ENCODE results near the gene IL2RA.
"Not testable (repeated sequence)": the region's sequence is repeated elsewhere in the genome, so short reads cannot be mapped to it uniquely, and the experiment has no call there.

DNA sequence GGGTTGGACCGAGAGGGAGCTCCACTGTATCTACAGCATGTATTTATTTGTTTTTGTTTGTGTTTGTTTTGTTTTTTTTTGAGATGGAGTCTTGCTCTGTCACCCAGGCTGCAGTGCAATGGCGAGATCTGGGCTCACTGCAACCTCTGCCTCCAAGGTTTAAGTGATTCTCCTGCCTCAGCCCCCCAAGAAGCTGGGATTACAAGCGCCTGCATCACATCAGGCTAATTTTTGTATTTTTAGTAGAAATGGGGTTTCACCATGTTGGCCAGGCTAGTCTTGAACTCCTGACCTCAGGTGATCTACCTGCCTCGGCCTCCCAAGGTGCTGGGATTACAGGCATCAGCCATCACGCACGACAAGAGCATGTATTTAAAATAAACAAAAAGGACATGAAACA, 18.8 kb downstream of the IL2RA start:
- TF ChIP-seq, protein P1, sequence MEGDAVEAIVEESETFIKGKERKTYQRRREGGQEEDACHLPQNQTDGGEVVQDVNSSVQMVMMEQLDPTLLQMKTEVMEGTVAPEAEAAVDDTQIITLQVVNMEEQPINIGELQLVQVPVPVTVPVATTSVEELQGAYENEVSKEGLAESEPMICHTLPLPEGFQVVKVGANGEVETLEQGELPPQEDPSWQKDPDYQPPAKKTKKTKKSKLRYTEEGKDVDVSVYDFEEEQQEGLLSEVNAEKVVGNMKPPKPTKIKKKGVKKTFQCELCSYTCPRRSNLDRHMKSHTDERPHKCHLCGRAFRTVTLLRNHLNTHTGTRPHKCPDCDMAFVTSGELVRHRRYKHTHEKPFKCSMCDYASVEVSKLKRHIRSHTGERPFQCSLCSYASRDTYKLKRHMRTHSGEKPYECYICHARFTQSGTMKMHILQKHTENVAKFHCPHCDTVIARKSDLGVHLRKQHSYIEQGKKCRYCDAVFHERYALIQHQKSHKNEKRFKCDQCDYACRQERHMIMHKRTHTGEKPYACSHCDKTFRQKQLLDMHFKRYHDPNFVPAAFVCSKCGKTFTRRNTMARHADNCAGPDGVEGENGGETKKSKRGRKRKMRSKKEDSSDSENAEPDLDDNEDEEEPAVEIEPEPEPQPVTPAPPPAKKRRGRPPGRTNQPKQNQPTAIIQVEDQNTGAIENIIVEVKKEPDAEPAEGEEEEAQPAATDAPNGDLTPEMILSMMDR (conservative IDR thresholded peaks at IDR 0.05; ENCODE audit: low read length) = not testable (repeated sequence)
- not testable (repeated sequence) for TF ChIP-seq EZH2phosphoT487 (IDR thresholded peaks at IDR 0.05; ENCODE audit: borderline replicate concordance)
